ENCODE measurements around the gene PHF12.

PHF12 gene

DNA sequence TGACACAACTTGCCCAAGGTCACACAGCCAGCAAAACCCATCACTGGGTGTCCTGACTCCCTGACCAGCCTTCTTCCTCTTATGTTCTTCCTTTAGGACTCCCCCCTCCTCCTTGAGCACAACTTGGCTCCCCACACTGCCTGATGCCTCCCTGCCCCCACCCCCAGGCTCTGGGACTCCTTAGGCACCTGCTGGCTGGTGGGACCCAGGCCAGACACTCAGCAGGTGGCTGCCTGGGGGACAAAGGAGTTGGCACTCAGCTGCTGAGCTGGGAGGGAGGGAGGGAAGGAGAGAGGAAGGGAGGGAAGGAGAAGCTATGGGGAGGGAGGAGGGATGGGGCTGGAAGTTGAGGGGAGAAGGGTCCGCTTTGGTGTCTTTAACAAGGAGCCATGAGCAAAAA, 46.5 kb upstream of the PHF12 start:
- Histone ChIP-seq H3F3A (ENCODE audit: insufficient read depth) (no peaks in the 10 kb centered on the region), H3K27me3 (ENCODE audit: low read length) (no peaks in the 10 kb centered on the region), H4K20me1 (ENCODE audit: low read depth, low read length) (no peaks in the 10 kb centered on the region), H3K9me3 (ENCODE audit: insufficient read depth, low read length) (no peaks in the 10 kb centered on the region), H3K9ac (ENCODE audit: low read length) (no peak overlapping the region), H3K4me2 (ENCODE audit: low read depth, low read length, poor library complexity, severe bottlenecking) (no peak overlapping the region), H3K27ac (ENCODE audit: low read depth, low read length) (no peak overlapping the region), H3K9me2 (replicated peaks; ENCODE audit: insufficient read depth, low read length) (no peaks in the 10 kb centered on the region), H2AFZ (ENCODE audit: low read depth, low read length, severe bottlenecking) (no peak overlapping the region), H3K79me2 (ENCODE audit: insufficient read depth, low read length) (no peaks in the 10 kb centered on the region), H3K36me3 (ENCODE audit: low read length) (no peaks in the 10 kb centered on the region), H3K4me3 (ENCODE audit: insufficient read depth, low read length, poor library complexity, severe bottlenecking) (no peak overlapping the region)
- TF ChIP-seq, protein P1, sequence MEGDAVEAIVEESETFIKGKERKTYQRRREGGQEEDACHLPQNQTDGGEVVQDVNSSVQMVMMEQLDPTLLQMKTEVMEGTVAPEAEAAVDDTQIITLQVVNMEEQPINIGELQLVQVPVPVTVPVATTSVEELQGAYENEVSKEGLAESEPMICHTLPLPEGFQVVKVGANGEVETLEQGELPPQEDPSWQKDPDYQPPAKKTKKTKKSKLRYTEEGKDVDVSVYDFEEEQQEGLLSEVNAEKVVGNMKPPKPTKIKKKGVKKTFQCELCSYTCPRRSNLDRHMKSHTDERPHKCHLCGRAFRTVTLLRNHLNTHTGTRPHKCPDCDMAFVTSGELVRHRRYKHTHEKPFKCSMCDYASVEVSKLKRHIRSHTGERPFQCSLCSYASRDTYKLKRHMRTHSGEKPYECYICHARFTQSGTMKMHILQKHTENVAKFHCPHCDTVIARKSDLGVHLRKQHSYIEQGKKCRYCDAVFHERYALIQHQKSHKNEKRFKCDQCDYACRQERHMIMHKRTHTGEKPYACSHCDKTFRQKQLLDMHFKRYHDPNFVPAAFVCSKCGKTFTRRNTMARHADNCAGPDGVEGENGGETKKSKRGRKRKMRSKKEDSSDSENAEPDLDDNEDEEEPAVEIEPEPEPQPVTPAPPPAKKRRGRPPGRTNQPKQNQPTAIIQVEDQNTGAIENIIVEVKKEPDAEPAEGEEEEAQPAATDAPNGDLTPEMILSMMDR (IDR thresholded peaks at IDR 0.05; ENCODE audit: insufficient read depth, low read length, poor library complexity, severe bottlenecking), result no peak
- TF ChIP-seq EZH2phosphoT487 (conservative IDR thresholded peaks at IDR 0.05; ENCODE audit: low read length), result no peak

DNA sequence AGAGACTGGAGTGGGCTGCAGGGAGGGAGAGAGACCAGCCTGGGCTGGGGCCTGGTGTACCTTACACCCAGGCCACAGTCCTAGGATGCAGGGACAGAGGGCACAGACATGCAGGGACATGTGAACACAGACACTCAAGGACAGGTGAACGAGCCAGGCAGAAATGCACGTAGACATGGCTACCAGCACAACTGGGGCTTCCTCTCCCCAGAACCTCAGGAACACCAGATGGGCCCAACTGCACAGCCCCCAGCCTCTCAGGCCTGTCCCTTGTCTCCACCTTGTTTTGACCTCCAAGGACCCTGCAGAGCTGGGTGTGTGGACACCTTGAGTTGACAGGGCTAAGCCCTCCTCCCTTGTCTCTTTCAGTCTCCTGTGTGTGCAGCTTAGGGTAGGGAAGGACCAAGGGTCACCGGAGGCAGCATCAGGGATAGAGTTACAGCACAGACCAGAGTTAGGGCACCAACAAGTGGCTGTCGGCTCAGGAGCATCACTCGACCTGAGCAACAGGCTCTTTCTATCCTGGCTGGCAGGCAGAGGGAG, 45.3 kb upstream of the PHF12 start:
- Histone ChIP-seq H3K4me2 (ENCODE audit: low read depth, low read length, poor library complexity, severe bottlenecking) (no peak overlapping the region), H3K9me2 (replicated peaks; ENCODE audit: insufficient read depth, low read length) (no peaks in the 10 kb centered on the region), H2AFZ (ENCODE audit: low read depth, low read length, severe bottlenecking) (no peak overlapping the region)

DNA sequence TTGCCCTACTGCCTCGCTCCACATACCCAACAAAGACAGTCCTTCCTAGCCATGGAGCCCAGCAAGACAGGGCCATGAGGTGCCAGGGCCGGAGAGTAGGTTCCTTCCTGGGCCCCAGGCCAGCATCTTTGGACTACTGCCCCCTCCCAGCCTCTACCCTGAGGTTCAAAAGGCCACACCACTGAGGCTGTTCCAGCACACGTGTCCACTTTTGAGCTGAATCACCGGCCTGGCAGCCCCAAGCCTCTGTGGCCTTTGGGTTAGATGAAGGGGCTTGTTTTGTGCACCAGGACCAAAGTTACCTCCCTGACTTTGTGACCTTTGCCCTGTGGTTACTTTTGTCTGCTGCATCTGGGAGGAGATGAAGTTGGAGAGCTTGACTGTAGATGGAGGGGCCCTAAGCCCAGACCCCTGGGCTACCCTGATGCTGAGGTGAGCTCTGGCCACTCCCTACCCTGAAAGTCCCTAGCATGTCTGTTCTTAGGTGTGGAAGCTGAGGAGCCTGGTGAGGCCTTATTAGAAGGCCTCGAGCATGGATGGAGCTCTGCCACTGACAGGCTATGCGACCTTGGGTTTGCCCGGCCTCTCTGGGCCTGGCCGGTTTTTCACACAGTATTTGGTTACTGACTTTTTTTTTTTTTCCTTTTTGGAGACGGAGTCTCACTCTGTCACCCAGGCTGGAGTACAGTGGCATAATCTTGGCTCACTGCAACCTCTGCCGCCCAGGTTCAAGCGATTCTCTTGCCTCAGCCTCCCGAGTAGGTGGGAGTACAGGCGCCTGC, 42.5 kb upstream of the PHF12 start:
- no peaks in the 10 kb centered on the region for H3K36me3 ChIP-seq (ENCODE audit: low read length)
- H2AFZ ChIP-seq (ENCODE audit: low read depth, low read length, severe bottlenecking), result no peak overlapping the region
- TF ChIP-seq, protein P1 (IDR thresholded peaks at IDR 0.05; ENCODE audit: insufficient read depth, low read length, poor library complexity, severe bottlenecking), result no peak
- TF ChIP-seq EZH2phosphoT487 (conservative IDR thresholded peaks at IDR 0.05; ENCODE audit: low read length), result no peak
- H3K4me2 ChIP-seq (ENCODE audit: low read depth, low read length, poor library complexity, severe bottlenecking), result no peak overlapping the region
- no peaks in the 10 kb centered on the region for H3K79me2 ChIP-seq (ENCODE audit: insufficient read depth, low read length)
- no peaks in the 10 kb centered on the region for H4K20me1 ChIP-seq (ENCODE audit: low read depth, low read length)
- no peaks in the 10 kb centered on the region for H3K27me3 ChIP-seq (ENCODE audit: low read length)
- no peak overlapping the region for H3K9ac ChIP-seq (ENCODE audit: low read length)
- no peaks in the 10 kb centered on the region for H3K9me2 ChIP-seq (replicated peaks; ENCODE audit: insufficient read depth, low read length)
- H3K9me3 ChIP-seq (ENCODE audit: insufficient read depth, low read length), result no peaks in the 10 kb centered on the region
- H3K27ac ChIP-seq (ENCODE audit: low read depth, low read length), result no peak overlapping the region
- H3K4me3 ChIP-seq (ENCODE audit: insufficient read depth, low read length, poor library complexity, severe bottlenecking), result no peak overlapping the region
- H3F3A ChIP-seq (ENCODE audit: insufficient read depth), result no peaks in the 10 kb centered on the region

More for the DNA sequence above, 45.3 kb upstream of the PHF12 start:
- H3K79me2 ChIP-seq (ENCODE audit: insufficient read depth, low read length), result no peaks in the 10 kb centered on the region
- no peaks in the 10 kb centered on the region for H3K9me3 ChIP-seq (ENCODE audit: insufficient read depth, low read length)
- no peak overlapping the region for H3K9ac ChIP-seq (ENCODE audit: low read length)
- no peaks in the 10 kb centered on the region for H4K20me1 ChIP-seq (ENCODE audit: low read depth, low read length)
- H3K36me3 ChIP-seq (ENCODE audit: low read length), result no peaks in the 10 kb centered on the region
- H3F3A ChIP-seq (ENCODE audit: insufficient read depth), result no peaks in the 10 kb centered on the region
- H3K27ac ChIP-seq (ENCODE audit: low read depth, low read length), result no peak overlapping the region
- H3K4me3 ChIP-seq (ENCODE audit: insufficient read depth, low read length, poor library complexity, severe bottlenecking), result no peak overlapping the region
- no peaks in the 10 kb centered on the region for H3K27me3 ChIP-seq (ENCODE audit: low read length)
- TF ChIP-seq, protein P1 (IDR thresholded peaks at IDR 0.05; ENCODE audit: insufficient read depth, low read length, poor library complexity, severe bottlenecking), result no peak
- no peak for TF ChIP-seq EZH2phosphoT487 (conservative IDR thresholded peaks at IDR 0.05; ENCODE audit: low read length)
